ENCODE results near the gene SAMD13. TPM values are rescaled to one million over a fixed set of nuclear protein-coding genes. Genes with fewer than 3 reads are reported as not detected.

SAMD13 gene
- total RNA-seq, 4 donors from 2014 or later: 0.31 to 0.67 (median 0.57) TPM; not detected in 1

DNA sequence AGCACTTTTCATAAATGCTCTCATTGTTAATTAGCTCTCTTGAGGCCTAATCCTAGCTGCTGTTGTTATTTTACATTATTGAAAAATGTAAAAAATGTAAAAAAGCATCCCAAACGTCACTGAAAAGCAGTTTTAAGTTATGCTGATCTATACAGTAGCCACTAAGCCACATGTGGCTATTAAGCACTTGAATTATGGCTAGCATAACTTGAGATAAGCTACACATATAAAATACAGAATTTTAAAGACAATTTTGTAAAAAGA, 78.3 kb downstream of the SAMD13 start:
- TF ChIP-seq CTCF (IDR thresholded peaks at IDR 0.05): no peak
- no peak for TF ChIP-seq POLR2AphosphoS5 (IDR thresholded peaks at IDR 0.05)
- no peak for TF ChIP-seq POLR2A (IDR thresholded peaks at IDR 0.05)
- no peak for TF ChIP-seq EP300 (IDR thresholded peaks at IDR 0.05)
- Histone ChIP-seq H3K27me3 (no peaks in the 10 kb centered on the region), H3K36me3 (no peaks in the 10 kb centered on the region), H3K4me1 (peaks cover 0 to 26% (median 0%) of the 10 kb centered on the region in 3 donors), H3K9me3 (no peaks in the 10 kb centered on the region), H3K4me3 (no peak overlapping the region), H3K27ac (no peak overlapping the region)
- no peak for ATAC-seq
- 84% methylated on average over 1 of the region's 1 CpG; no CpG with 5 or more reads in 1 of the 2 donors for WGBS, 2 donors (ENCODE audit: low coverage in 1 of 2)

GRCh38 chr1:84382127-84382526, 80.6 kb downstream of the SAMD13 start:
- H3K4me1 ChIP-seq: peaks cover 0 to 10% (median 0%) of the 10 kb centered on the region in 3 donors
- ATAC-seq: no peak
- TF ChIP-seq EP300 (IDR thresholded peaks at IDR 0.05): no peak
- TF ChIP-seq POLR2AphosphoS5 (IDR thresholded peaks at IDR 0.05): no peak
- no peak for TF ChIP-seq CTCF (IDR thresholded peaks at IDR 0.05)
- no peak for TF ChIP-seq POLR2A (IDR thresholded peaks at IDR 0.05)
- H3K36me3 ChIP-seq: no peaks in the 10 kb centered on the region
- WGBS, 2 donors (ENCODE audit: low coverage in 1 of 2): 83 to 100% methylated on average over 3 of the region's 3 CpGs
- H3K27me3 ChIP-seq: no peaks in the 10 kb centered on the region
- no peaks in the 10 kb centered on the region for H3K9me3 ChIP-seq
- H3K27ac ChIP-seq: no peak overlapping the region
- H3K4me3 ChIP-seq: no peak overlapping the region

DNA sequence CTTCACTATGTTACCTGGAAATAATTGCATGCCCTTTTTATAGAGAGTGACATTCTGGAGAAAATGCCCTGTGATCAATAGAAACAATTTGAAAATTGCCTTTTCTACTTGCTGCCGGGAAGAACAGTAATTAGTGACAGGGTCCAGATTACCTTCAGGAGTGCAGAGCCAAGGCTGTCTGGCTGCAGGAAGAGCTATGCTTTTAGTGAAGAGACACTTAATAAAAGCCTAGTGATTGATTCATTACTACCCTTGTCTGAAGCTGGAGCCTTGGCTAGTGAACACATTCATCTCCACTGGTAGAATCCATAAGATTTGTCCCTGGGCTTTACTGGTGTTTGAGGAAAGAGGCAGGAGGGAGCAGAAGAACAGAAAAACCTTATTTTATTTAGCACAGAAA, 83.8 kb downstream of the SAMD13 start:
- H3K36me3 ChIP-seq: no peaks in the 10 kb centered on the region
- 43 to 100% methylated on average over 1 of the region's 1 CpG for WGBS, 2 donors (ENCODE audit: low coverage in 1 of 2)
- no peaks in the 10 kb centered on the region for H3K9me3 ChIP-seq
- no peak for TF ChIP-seq POLR2A (IDR thresholded peaks at IDR 0.05)
- TF ChIP-seq POLR2AphosphoS5 (IDR thresholded peaks at IDR 0.05): no peak
- TF ChIP-seq CTCF (IDR thresholded peaks at IDR 0.05): no peak
- no peak for TF ChIP-seq EP300 (IDR thresholded peaks at IDR 0.05)
- no peak overlapping the region for H3K4me3 ChIP-seq
- no peaks in the 10 kb centered on the region for H3K4me1 ChIP-seq
- H3K27ac ChIP-seq: no peak overlapping the region
- no peaks in the 10 kb centered on the region for H3K27me3 ChIP-seq
- ATAC-seq: no peak

- no peak for TF ChIP-seq POLR2AphosphoS5 (IDR thresholded peaks at IDR 0.05)
- no peak for TF ChIP-seq EP300 (IDR thresholded peaks at IDR 0.05)
- no peak for TF ChIP-seq POLR2A (IDR thresholded peaks at IDR 0.05)
- TF ChIP-seq CTCF (IDR thresholded peaks at IDR 0.05): no peak
- H3K4me1 ChIP-seq: no peaks in the 10 kb centered on the region
- no peaks in the 10 kb centered on the region for H3K36me3 ChIP-seq
- no peak for ATAC-seq
- H3K27me3 ChIP-seq: no peaks in the 10 kb centered on the region
- H3K9me3 ChIP-seq: no peaks in the 10 kb centered on the region
- H3K27ac ChIP-seq: no peak overlapping the region
- 84 to 100% methylated on average over 4 to 5 of the region's 5 CpGs for WGBS, 2 donors (ENCODE audit: low coverage in 1 of 2)
- no peak overlapping the region for H3K4me3 ChIP-seq
Measured at GRCh38 chr1:84386716-84387479, 85.4 kb downstream of the SAMD13 start.

DNA sequence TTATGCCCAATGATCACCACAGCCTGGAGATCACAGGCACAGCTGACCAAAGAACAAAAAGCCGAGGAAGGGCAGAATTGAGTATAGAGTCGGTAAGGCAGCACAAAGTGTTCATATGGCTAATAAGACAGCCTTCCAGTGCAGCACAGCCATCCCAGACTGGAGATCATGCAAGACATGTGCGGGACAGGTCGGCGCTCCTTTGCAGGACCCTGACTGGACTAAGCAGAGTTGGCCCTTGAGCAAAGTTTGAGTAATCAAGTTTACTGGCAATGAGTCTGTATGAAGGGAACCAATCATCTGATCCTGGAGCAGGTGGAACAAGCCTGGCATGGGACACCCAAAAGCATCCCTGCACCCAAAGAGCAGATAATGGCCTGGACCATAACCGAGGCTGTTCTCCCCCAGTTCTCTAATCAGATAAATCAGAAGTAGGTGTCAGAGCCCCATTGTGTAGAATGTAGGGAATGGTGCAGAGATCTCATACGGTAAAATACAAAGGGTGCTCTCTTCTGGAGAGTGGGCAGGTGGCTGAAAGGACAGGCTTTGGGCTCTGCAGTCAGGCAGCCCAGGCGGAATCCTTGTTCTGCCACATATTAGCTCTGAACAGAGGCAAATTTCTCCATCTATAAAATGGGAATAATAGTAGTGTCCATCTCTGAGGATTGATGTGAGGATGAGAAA, 86.1 kb downstream of the SAMD13 start:
- Histone ChIP-seq H3K4me1 (no peaks in the 10 kb centered on the region), H3K36me3 (no peaks in the 10 kb centered on the region), H3K9me3 (no peaks in the 10 kb centered on the region), H3K27me3 (no peaks in the 10 kb centered on the region), H3K27ac (no peak overlapping the region), H3K4me3 (no peak overlapping the region)
- TF ChIP-seq EP300 (IDR thresholded peaks at IDR 0.05) (no peak), CTCF (IDR thresholded peaks at IDR 0.05) (no peak), POLR2AphosphoS5 (IDR thresholded peaks at IDR 0.05) (no peak), POLR2A (IDR thresholded peaks at IDR 0.05) (no peak)
- WGBS, 2 donors (ENCODE audit: low coverage in 1 of 2): 85 to 89% methylated on average over 5 to 8 of the region's 8 CpGs
- ATAC-seq: no peak

Measured in gastroesophageal sphincter (tissue), 4 donors.